Activated CD4-positive, CD25-positive, alpha-beta regulatory T cell treated with anti-CD3 and anti-CD28 coated beads, Interleukin-2, amount 50 U/mL, for 24 hours (primary cell): ENCODE results near the gene CCSER1.
"Not testable (repeated sequence)": the region's sequence is repeated elsewhere in the genome, so short reads cannot be mapped to it uniquely, and the experiment has no call there.

Experiments
- ATAC-seq, 2 donors: fragments of 150-1000 bp; cut with Tn5 transposase; one replicate each; pipeline ENCODE4 v1.10.0; 2021; ENCODE audit warnings: mild to moderate bottlenecking in 1 of 2, moderate library complexity in 1 of 2

CCSER1 gene

DNA sequence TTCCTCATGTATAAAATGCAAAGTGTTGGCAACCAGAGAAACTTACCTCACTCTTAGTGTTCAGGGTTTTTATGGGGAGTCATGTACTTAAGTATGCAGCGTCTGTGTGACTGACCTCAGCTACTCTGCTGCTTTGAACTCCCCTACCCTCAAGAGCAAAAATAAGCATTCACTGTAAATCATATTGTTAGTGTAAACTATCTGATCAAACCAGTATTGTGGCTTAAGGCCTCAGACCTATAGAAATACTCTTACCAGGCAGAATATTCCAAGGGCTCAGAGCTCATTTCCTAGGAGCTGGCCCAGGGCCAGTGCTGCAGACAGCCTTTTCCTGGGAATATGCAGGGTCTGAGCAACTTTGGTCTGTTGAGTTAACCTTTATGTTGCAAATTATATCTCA lies 453.1 kb downstream of the CCSER1 start:
- no peak for ATAC-seq

- ATAC-seq = no peak
These were observed 454.9 kb downstream of the CCSER1 start for GRCh38 chr4:90582087-90582486.

- ATAC-seq = no peak
These were observed 456.9 kb downstream of the CCSER1 start for GRCh38 chr4:90584051-90584450.

GRCh38 chr4:90585961-90586360 lies 458.8 kb downstream of the CCSER1 start:
- ATAC-seq = no peak

- no peak for ATAC-seq
These were observed 459.6 kb downstream of the CCSER1 start for GRCh38 chr4:90586799-90587198.

- no peak for ATAC-seq
These were observed 470.7 kb downstream of the CCSER1 start for GRCh38 chr4:90597927-90598326.

GRCh38 chr4:90598741-90599140 lies 471.5 kb downstream of the CCSER1 start:
- ATAC-seq = no peak

- no peak for ATAC-seq
These were observed 475.5 kb downstream of the CCSER1 start for GRCh38 chr4:90602726-90603125.

DNA sequence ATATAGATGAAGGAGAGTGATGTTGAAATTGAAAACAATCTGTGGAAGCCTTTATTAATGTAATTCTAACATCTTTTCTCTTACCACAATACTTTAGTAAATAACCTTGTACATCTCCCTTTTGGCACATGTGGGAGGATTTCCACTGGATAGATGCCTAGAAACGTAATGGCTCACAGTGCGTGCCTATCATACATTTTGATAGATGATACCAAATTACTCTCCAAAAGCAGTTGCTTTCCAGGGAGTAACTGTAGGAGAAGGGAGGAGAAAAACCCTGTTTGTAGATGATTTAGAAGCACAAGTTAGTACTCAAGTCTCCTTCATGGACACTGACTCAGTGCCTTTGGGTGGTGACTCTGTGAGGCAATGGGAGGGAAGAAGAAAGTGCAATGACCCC lies 476.3 kb downstream of the CCSER1 start:
- ATAC-seq = no peak

DNA sequence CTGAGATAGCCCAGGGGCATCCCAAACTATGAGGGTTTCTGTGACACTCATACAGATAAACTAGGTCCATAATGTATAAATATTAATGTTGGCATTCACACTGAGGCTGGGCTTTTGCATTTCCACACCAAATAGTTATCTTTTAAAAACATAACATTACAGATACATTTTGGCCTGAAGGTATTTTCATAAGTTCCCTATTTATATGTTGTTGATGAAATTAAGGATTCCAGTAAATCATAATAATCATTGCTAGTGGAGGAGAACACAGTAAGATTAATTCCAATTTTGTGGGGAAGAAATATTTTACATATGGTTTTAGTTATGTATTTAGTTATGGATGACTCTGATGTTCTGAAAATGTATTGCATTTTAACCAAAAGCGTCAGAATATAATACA lies 479.6 kb downstream of the CCSER1 start:
- ATAC-seq = no peak

DNA sequence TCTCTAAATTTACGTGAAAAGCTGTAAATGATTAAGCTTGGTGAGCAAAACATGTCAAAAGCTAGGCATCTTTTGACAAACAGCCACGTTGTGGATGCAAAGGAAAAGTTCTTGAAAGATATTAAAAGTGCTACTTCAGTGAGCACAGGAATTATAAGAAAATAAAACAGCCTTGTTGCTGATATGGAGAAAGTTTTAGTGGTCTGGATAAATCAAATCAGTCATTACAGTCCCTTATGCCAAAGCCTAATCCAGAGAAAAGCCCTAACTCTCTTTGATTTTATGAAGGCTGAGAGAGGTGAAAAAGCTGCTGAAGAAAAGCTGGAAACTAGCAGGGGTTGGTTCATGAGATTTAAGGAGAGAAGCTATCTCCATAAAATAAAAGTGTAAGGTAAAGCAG lies 487.2 kb downstream of the CCSER1 start:
- ATAC-seq = no peak

DNA sequence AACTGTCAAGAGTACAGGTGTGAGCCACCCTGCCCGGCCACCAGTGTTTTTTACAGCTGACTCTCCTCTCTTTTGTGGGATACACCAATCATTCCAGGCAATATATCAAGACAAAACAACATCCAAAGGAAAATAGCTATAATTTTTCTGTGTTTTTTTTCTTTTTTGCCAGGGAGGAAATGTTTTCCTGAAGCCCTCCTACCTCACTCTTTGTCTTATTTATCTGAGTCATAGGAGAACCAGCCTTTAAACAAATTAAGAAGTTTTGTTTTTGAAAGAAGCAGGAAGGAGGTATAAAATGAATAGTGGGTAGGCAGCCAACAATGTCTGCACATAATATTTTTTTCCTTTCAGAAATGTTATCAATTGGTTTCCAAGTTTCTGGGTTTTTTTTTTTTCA lies 493.9 kb downstream of the CCSER1 start:
- no peak for ATAC-seq

DNA sequence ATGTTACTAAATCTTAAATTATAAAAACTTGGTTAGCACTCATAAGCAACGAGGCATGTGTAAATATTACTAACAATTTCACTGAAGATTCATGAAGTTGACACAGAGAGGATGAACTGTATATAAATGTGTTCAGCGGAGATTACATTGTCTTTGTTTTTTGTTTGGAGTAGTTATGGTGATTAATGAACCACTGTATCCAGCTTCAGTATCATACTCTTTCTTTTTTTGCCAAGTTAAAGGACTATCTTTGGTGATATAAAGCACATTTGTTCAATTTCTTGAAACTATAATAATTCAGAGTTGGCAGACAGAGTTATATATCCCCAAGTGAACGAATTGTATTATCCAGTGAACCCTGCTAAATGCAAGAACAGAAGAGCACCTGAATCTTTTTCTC lies 497.6 kb downstream of the CCSER1 start:
- ATAC-seq = no peak

- ATAC-seq = no peak
These were observed 514.8 kb downstream of the CCSER1 start for GRCh38 chr4:90641861-90642599.

DNA sequence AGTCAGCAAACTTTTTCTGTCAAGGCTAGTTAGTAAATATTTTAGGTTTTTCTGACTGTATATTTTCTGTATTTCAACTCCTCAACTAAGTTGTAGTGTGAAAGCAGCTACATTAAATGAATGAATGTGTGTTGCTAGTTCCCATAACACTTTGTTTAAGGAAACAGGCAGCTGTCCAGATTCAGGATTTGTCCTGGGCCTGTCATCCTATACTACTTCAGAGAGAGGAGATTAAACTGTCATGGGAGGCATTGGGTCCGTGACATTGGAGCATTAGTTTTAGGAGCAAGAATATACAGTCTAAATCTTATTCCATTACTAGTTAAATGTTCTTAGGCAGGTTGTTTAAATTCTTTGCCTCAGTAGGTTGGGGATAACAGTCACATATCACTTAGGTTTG lies 516.0 kb downstream of the CCSER1 start:
- no peak for ATAC-seq

- ATAC-seq = no peak
These were observed 521.1 kb downstream of the CCSER1 start for GRCh38 chr4:90648311-90648710.

- no peak for ATAC-seq
These were observed 521.6 kb downstream of the CCSER1 start for GRCh38 chr4:90648791-90649190.

GRCh38 chr4:90660672-90661071 lies 533.5 kb downstream of the CCSER1 start:
- ATAC-seq = no peak

DNA sequence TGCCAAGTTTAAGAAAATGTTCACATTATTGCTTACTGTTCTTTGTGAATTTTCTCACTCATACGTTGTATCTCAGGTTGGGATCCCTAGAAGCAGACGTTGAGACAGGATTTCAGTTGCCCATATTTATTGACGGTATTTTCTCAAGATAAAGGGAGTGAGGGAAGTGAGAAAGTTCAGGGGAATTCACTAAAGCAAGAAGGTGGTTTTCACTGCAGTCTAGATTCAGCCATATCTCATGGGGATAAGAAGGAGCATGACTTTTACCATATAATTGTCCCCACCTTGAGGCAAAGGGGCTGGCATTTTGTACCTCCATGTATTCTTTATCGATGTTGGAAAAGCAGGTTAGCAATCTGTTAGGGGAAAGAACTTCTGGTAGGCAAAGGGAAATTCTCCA lies 543.0 kb downstream of the CCSER1 start:
- no peak for ATAC-seq

DNA sequence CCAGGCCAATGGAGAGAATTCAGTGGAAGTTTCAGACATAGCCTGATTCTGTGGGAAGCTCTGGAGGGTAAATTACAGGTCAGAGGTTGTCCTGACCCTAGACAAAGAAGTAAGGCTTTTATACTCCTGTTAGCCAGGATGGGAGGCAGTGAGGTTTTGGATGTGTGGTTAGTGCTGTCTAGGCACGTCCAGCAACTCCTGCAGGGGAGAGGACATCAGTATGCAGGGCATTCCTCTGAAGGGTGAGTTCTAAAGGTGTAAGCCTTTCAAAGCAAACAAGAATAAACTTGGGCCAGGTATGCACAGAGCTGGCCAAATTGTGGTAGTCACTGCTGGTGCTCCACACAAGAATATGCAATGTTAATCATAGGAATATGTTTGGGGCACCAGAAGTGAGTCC lies 562.5 kb downstream of the CCSER1 start:
- ATAC-seq = no peak

DNA sequence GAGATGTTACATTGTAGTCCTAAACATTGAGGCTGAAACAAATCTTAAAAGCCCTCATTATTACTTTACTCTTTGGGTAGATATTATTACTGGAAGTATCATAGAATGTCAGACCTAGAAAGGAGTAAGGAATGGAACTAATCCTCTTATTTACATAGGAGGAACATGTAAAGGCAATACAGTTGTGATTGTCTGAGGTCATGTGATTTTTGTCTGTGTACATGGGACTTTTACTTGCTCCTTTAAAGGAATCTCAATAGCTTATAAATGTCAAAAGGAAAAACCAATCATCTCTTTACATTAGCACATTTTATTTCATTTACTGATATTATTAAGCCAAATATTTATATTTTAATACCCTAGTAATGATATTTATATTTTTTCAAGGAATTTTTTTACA lies 568.2 kb downstream of the CCSER1 start:
- ATAC-seq = no peak

DNA sequence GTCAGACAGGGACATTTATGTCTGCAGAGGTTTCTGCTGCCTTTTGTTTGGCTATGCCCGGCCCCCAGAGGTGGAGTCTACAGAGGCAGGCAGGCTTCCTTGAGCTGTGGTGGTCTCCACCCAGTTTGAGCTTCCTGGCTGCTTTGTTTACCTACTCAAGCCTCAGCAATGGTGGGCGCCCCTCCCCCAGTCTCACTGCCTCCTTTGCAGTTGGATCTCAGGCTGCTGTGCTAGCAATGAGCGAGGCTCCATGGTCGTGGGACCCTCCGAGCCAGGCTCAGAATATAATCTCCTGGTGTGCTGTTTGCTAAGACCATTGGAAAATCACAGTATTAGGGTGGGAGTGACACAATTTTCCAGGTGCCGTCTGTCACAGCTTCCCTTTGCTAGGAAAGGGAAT lies 578.3 kb downstream of the CCSER1 start:
- ATAC-seq = not testable (repeated sequence)

DNA sequence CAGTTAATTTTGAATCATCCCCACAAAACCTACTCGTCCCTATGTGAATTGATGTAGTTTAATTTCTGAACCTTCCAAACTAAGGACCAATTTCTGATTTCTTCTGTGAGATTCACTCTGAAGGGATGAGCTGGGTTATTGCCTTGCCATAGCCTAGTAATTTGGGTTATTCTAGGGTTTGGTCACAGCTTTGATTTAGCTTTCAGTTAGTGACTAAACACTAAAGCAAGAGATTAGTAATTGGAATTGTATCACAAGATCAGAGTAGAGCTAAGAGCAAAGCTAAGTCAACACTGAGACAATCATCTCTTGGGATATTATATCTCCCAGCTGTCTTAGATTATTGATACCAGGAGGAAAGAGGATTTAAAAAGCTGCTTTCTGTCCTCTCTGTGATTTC lies 588.0 kb downstream of the CCSER1 start:
- ATAC-seq = no peak

- no peak for ATAC-seq
These were observed 591.7 kb downstream of the CCSER1 start for GRCh38 chr4:90718931-90719330.

DNA sequence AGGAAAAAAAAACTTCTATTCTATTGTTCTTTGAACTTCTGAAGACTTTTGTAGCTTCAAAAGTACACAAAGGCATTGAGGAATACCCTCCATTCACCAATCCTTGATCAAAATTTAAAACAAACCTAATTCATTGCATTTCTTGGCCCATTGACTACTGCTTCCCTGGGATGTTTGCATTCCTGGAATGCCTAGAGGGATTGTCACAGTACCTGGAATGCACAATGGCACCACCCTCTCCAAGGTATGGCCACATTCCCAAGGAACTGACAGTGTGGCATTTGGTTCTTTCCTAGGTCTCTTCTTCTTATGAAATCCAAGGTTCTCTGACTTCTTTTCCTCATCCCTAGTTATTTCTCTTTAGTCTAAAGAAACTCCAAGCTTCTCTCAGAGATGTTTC lies 600.7 kb downstream of the CCSER1 start:
- no peak for ATAC-seq
